Pancreas (tissue), 10 donors: Measurements from ENCODE around the gene MYOG. TPM values are rescaled to one million over a fixed set of nuclear protein-coding genes. Genes with fewer than 3 reads are reported as not detected.

Source experiments
- ATAC-seq, 4 donors: fragments of 200-7000 bp; cut with Tn5 transposase; one replicate each; pipeline versions ENCODE4 v1.8.0 to v1.9.1; 2020; ENCODE audit warnings: mild to moderate bottlenecking in 4 of 4, moderate library complexity in 4 of 4
- DNase-seq, 6 donors: peaks; one replicate each; pipeline ENCODE4 v3.0.0-alpha.2; 2020
- FAIRE-seq: peaks from 2 replicates; lab custom pipeline; 2012; peaks lifted over from hg19 to GRCh38; lab: Jason Lieb, UNC
- H3K27ac ChIP-seq, 4 donors: fragments of 200-600 bp; sonication (generic); 1 replicate in 3 of 4; 2 replicates in 1 of 4; pipeline versions ENCODE4 v1.5.0 to v1.8.0; 2020
- H3K27me3 ChIP-seq, 4 donors: fragments of 200-600 bp; one replicate each; pipeline ENCODE4 v1.8.0; 2021
- H3K36me3 ChIP-seq, 3 donors: fragments of 200-600 bp; sonication (generic) in 1 of 3; one replicate each; pipeline versions ENCODE4 v1.5.0 to v1.8.0; 2020 to 2021
- H3K4me1 ChIP-seq, 3 donors: fragments of 200-600 bp; one replicate each; pipeline ENCODE4 v1.8.0; 2021
- H3K4me3 ChIP-seq, 4 donors: fragments of 200-600 bp; sonication (generic) in 2 of 4; one replicate each; pipeline versions ENCODE4 v1.5.0 to v1.8.0; 2020 to 2021
- H3K9me3 ChIP-seq, 4 donors: fragments of 200-600 bp; one replicate each; pipeline ENCODE4 v1.8.0; 2021
- WGBS, 2 donors: extraction: QIAGEN DNeasy Blood & Tissue Kit; methylation state at CpG; one replicate each; pipeline ENCODE4 v1.1.7; 2013; 5-methylcytosine and 5-hydroxymethylcytosine counted together
- intact Hi-C, 3 donors: fragments of 100-400 bp; cut with DNase I; formaldehyde crosslinking; loops; one replicate each; pipeline versions ENCODE4 v1.11.1 to v1.14.2; 2022
- polyA plus RNA-seq, 2 donors: library from polyadenylated mRNA; stranded (reverse); fragments of 200-250 nt; gene quantifications; one replicate each; pipeline ENCODE4 v1.2.3, GENCODE V29; 2013
- total RNA-seq, 6 donors: library from RNA; stranded (reverse); fragmentation: NEBNext Ultra II Directional in 4 of 6; extraction: Animal tissue kit (Norgen Biotek cat#: 25700) in 4 of 6; gene quantifications; one replicate each; pipeline versions ENCODE4 v1.2.1 to v1.2.4, GENCODE V29; 2021 to 2023
- TF ChIP-seq, protein P1 (sequence below), 4 donors: fragments of 200-600 bp; sonication (generic) in 3 of 4; IDR thresholded peaks; one replicate each; pipeline versions ENCODE4 v1.5.0 to v1.8.0; 2021; ENCODE audit warnings: antibody characterized with exemption in 4 of 4
- donor health status: healthy with polysubstance abuse.
- donor health status: DM: no; HTN: no; CAD: no; lungs with moderate emphysema.
- donor health status: DM: no; HTN: no; CAD: no.
- donor health status: control.
- donor health status: control.
- donor health status: Bipolar disorder and iron deficiency.
- donor health status: DM: yes; HTN: yes; CAD: no.
- donor health status: DM: no; HTN: no; CAD: no.
- donor health status: DM: no; HTN: no; CAD: no.
- donor health status: DM: yes; HTN: yes; CAD: no.

Gene MYOG
- total and polyA plus RNA-seq, 8 donors: 0.07 TPM; not detected in 7

DNA sequence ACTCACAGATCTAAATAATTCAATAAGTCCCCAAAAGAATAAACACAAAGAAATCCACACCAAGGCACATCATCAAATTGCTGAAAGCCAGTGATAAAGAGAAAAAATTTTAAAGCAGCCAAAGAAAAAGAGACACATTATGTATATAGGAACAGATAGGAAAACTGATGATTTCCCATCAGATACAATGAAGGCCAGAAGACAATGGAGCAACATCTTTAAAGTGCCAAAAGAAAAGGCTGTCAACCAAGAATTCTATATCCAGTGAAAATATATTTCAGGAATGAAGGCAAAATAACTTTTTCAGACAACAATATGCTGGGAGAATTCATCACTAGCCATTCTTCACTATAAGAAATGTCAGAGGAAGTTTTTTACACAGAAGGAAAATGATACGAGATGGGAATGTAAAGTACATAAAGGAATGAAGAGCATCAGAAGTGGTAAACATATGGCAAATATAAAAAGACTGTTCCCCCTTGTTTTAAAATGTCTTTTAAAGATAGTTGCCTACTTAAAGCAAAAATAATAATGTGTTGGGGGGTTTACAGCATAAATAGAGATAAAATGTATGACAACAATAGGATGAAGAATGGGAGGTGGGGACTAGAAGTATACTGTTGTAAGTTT is 9.4 kb upstream of the MYOG start:
- Histone ChIP-seq H3K36me3 (no peaks in the 10 kb centered on the region), H3K27me3 (no peaks in the 10 kb centered on the region), H3K9me3 (no peaks in the 10 kb centered on the region), H3K4me1 (no peaks in the 10 kb centered on the region), H3K27ac (no peak overlapping the region), H3K4me3 (no peak overlapping the region)
- FAIRE-seq: no peak
- 66 to 84% methylated on average over 1 of the region's 1 CpG for WGBS, 2 donors
- DNase-seq: no peak
- intact Hi-C loops: no loop called here
- TF ChIP-seq, protein P1, sequence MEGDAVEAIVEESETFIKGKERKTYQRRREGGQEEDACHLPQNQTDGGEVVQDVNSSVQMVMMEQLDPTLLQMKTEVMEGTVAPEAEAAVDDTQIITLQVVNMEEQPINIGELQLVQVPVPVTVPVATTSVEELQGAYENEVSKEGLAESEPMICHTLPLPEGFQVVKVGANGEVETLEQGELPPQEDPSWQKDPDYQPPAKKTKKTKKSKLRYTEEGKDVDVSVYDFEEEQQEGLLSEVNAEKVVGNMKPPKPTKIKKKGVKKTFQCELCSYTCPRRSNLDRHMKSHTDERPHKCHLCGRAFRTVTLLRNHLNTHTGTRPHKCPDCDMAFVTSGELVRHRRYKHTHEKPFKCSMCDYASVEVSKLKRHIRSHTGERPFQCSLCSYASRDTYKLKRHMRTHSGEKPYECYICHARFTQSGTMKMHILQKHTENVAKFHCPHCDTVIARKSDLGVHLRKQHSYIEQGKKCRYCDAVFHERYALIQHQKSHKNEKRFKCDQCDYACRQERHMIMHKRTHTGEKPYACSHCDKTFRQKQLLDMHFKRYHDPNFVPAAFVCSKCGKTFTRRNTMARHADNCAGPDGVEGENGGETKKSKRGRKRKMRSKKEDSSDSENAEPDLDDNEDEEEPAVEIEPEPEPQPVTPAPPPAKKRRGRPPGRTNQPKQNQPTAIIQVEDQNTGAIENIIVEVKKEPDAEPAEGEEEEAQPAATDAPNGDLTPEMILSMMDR (IDR thresholded peaks at IDR 0.05): no peak
- ATAC-seq: no peak

DNA sequence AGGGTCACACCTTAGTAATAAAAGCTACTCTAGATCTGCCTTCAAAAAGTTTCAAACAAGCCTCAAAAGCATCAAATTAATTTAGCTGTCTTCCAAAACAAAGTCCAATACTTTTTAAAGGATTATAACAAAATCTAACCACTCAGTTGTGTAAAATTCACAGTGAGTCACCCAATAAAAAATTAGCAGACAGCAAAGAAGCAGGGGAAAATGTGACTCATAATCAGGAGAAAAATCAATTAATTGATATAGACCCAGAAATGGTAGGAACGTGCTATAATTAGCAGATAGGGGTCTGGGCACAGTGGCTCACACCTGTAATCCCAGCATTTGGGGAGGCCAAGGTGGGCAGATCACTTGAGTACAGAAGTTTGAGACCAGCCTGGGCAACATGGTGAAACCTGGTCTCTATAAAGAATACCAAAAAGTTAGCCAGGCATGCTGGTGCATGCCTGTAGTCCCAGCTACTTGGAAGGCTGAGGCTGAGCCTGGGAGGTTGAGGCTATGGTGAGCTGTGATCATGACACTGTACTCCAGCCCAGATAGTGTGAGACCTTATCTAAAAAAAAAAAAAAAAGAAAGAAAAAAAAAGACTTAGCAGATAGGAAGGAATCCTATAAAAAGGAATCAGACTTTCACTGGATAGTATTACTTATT is 8.1 kb upstream of the MYOG start:
- no peak overlapping the region for H3K27ac ChIP-seq
- 41 to 43% methylated on average over 1 of the region's 1 CpG for WGBS, 2 donors
- no peaks in the 10 kb centered on the region for H3K4me1 ChIP-seq
- H3K9me3 ChIP-seq: no peaks in the 10 kb centered on the region
- DNase-seq (no peak), ATAC-seq (no peak), FAIRE-seq (no peak)
- H3K27me3 ChIP-seq: no peaks in the 10 kb centered on the region
- intact Hi-C loops: no loop called here
- H3K36me3 ChIP-seq: no peaks in the 10 kb centered on the region
- TF ChIP-seq, protein P1 (IDR thresholded peaks at IDR 0.05): no peak
- no peak overlapping the region for H3K4me3 ChIP-seq

DNA sequence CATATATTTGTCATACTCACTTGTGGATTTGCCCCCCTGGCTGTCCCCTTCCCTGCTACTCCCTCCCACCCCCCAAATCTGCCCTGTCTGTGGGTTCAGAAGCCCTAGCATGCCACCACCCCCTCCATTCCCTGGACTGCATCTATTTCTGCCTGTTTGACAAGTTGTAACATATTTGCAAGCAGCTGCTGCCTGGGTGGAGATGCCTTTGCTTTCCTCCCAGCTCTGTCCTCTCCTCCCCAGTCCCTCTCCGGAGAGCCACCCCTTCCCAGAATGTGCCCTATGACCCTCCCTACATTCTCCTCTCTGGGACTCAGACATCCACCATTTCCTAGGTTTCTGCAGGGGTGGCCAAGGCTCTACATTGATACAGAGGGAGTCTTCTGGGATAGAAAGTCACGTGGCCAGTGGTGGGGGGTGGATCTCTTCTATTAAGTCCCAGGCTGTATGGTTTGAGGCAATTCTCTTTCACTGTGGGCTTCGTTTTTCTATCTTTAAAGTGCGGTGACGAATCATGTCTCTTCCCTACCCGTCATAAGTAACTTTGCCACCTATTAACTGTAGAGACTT is 6.0 kb upstream of the MYOG start:
- TF ChIP-seq, protein P1 (IDR thresholded peaks at IDR 0.05): no peak
- ATAC-seq (no peak), FAIRE-seq (no peak), DNase-seq (no peak)
- Histone ChIP-seq H3K4me1 (no peaks in the 10 kb centered on the region), H3K36me3 (no peaks in the 10 kb centered on the region), H3K27me3 (no peaks in the 10 kb centered on the region), H3K9me3 (no peaks in the 10 kb centered on the region), H3K4me3 (no peak overlapping the region), H3K27ac (no peak overlapping the region)
- intact Hi-C loops: no loop called here
- WGBS, 2 donors: 56 to 58% methylated on average over 6 of the region's 6 CpGs

DNA sequence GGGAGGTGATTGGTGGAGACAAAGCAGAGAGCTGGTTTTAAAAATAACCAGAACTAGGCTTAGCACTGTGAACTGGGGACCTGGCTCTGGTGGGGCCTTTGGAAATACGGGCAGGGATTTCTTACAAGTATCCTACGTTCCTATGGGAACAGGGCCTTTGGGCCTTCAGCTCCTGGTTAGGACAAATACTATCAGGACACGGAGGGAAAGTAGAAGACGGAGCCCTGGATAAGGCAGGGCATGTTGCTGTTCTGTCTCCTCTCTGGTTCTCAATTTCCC is 5.3 kb upstream of the MYOG start:
- FAIRE-seq (no peak), DNase-seq (no peak), ATAC-seq (no peak)
- H3K9me3 ChIP-seq: no peaks in the 10 kb centered on the region
- TF ChIP-seq, protein P1 (IDR thresholded peaks at IDR 0.05): no peak
- H3K36me3 ChIP-seq: no peaks in the 10 kb centered on the region
- 57 to 92% methylated on average over 4 of the region's 4 CpGs for WGBS, 2 donors
- H3K27ac ChIP-seq: no peak overlapping the region
- H3K4me1 ChIP-seq: no peaks in the 10 kb centered on the region
- no peaks in the 10 kb centered on the region for H3K27me3 ChIP-seq
- intact Hi-C loops: no loop called here
- no peak overlapping the region for H3K4me3 ChIP-seq
